HG02610 (cell line): Measurements from ENCODE around the gene LRRC8A.
"Not testable (repeated sequence)": the region's sequence is repeated elsewhere in the genome, so short reads cannot be mapped to it uniquely, and the experiment has no call there.

Experiments
- ATAC-seq: cut with Tn5 transposase; IDR thresholded peaks from one replicate; pipeline ENCODE4 v1.9.1; 2021; ENCODE audit warnings: mild to moderate bottlenecking, moderate library complexity; ENCODE audit not compliant: unreplicated experiment

LRRC8A gene

DNA sequence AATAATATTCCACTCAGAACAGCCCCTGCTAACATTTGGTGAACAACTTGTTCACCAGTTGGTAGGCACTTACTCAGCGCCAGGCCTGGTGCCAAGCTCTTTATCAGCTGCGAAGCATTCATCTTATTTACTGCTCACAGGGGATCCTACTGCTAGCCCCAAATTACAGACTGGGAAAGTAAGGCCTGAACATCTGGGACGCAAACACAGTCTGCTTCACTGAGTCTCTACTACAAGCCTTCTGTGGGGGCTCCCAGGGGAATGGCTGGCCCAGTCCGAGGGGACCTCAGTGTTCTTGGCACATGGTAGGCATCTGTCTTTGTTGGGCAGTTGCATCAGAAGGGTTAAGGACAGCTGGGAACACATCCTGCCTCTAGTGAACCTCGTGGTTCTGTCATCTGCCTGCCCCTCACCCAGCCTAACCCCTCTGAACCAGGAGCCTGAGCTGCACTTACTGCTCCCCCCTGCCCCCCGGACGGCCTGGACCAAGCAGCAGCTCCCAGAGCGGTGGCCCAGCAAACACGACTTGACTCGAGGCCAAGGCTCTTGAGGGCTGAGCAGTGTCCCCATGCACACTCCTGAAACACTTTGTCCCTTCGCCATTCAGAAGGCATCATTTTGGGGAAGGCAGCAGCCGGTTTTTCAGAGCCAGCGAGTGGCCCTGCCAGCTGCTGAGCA lies 38.6 kb downstream of the LRRC8A start, which contains the start of gene PHYHD1:
Gene PHYHD1, plus strand, starts transcription at position 602 of the 678 bp plus-strand sequence. CDS start 1,342 bp downstream, outside the sequence.
- ATAC-seq = no peak

DNA sequence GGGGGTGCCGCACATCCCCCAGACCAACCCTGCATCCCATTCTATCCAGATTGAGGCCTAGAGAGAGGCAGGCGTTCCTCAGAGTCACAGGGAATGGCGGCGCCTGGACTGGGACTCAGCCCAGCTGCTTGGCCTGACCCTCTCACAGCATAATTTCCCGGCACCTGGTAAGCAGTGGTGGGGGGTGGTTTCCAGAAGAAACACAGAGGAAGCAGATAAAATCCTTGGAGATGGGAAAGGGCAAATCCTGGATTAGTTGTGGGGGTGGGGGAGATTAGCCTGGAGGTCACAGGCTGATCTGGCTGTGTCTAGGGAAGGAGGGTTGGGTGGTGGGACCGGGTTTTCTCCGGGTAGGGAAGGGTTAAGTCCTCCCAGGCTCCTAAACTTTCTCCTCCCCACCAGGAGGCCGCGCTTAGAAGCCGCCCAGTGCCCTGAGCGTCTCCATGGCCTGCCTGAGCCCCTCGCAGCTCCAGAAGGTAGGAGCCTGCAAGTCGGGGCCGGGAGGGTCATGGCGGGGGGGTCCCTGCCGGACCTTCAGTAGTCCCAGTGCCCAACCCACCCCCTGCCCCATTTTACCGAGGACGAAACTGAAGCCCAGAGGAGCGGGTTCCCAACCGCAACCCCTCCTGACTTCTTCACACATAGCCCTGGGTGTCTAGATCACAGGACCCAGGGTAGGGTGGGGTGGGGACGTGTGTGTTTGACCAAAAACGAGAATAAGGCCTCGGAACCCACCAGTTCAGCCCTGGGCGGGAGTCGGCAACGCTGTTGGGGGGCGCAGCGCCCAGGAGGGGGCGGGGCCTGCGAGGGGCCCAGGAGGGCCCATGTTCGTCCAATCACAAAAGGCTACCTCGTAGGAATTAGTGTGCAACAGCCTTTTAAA lies 40.2 kb downstream of the LRRC8A start:
- no peak for ATAC-seq

DNA sequence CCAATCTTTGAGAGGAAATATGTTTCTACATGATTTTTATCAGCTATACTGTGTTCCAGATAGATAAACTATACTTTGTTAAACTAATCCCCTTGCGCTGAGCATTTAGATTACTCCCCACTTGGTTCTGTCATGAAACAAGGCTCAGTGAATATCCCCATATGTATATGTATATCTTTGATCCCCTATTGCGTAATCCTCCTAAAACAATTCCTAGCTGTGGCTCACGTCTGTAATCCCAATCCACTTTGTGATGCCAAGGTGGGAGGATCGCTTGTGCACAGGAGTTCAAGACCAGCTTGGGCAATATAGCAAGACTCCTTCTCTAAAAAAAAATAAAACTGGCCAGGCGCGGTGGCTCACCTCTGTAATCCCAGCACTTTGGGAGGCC lies 41.6 kb downstream of the LRRC8A start:
- ATAC-seq = no peak

DNA sequence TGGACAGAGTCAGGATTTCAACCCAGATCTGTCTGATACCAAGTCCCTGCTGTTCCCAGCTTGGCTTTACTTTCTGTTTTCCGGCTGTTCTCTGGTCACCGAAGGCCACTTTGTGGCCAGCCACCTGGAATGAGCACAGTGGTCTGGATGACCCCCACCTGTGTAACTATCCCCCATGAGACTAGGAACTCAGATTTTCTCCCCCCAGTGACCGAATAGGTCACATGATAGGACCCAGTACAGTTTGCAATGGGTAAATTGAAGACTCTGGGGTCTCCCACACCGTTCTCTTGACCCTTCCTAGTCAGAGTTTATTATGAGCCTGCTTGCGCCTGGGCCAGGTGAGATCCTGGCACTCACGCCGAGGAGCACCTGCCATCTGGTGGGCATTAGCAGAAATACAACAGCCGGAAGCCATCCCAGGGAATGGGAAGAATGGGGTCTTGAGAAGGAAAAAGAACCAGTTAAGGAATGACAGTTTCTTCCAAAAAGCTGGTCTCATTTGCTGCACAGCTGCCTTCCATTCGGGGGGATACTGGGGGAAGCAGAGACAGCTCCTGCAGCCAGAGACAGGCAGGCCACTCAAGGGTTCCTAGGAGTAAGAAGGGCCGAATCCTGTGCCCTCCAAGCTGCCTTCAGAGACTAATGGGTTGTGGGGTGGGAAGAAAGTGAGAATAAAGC lies 45.9 kb downstream of the LRRC8A start:
- no peak for ATAC-seq

DNA sequence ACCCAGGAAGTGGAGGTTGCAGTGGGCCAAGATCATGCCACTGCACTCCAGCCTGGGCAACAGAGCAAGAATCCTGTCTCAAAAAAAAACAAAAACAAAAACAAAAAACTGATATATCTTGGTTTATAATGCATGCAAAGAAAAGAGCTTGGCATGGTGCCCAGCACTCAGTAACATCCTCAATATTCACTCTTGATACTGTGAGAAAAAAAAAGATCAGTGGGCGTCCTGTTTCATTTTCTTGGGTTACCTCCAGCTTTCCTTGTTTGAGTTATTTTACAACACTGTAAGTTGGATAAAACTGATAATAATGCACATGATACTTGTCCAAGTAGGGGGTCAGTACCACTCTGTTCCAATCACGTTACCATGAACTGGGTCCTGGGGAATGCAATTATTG lies 46.7 kb downstream of the LRRC8A start:
- no peak for ATAC-seq

DNA sequence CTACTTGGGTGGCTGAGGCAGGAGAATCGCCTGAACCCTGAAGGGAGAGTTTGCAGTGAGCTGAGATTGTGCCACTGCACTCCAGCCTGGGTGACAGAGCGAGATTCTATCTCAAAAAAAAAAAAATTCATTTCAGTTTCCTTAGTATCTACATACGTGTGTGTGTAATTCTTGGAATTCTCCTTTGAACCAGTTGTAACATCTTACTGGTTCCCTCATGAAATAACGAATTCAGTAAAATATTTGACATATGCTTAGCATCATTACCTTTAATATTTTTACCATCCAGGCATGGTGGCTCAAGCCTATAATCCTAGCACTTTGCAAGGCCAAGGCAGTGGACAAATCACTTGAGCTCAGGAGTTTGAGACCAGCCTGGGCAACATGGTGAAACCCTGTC lies 47.6 kb downstream of the LRRC8A start:
- ATAC-seq = no peak

DNA sequence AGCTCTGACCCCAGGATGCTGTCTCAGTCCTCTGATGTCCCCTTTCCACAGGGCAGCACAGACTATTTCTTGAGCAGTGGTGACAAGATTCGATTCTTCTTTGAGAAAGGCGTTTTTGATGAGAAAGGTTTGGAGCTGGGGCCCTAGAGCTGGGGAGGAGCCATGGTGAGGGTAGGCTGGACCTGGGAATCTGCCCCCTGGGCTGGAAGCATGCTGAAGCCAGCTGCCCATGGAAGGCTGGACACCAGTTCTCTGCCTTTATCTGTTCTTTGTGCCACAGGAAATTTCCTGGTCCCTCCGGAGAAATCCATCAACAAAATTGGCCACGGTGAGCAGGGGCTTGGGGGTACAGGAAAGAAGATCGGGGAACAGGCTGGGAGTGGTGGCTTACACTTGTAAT lies 51.8 kb downstream of the LRRC8A start:
- ATAC-seq = no peak

DNA sequence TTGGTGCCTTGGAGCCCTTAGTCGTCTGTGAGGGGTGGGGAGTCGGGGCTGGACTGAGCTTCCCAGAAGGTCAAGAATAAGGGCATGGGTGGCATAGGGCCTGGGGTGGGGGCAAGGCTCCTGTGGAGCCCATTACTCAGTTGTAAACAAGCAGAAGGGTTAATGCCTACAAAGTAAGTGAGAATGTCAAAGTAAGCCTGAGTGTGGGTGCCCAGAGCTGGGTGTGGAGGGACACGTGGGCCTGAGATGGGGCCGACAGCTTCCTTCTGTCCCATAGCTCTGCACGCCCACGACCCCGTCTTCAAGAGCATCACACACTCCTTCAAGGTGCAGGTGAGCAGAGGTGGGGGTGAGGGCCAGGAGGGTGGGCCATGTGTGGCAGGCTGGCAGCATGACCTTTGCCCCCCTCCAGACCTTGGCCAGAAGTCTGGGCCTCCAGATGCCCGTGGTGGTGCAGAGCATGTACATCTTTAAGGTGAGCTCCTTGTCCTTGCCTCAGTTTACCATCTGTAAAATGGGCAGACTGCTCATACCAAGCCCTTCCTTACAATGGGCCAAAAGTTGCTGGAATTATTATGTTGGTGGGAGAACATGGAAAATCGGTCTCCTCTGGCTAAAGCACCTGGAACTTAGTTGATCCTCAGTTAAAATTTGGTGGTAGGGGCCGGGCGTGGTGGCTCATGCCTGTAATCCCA lies 54.4 kb downstream of the LRRC8A start:
- no peak for ATAC-seq

DNA sequence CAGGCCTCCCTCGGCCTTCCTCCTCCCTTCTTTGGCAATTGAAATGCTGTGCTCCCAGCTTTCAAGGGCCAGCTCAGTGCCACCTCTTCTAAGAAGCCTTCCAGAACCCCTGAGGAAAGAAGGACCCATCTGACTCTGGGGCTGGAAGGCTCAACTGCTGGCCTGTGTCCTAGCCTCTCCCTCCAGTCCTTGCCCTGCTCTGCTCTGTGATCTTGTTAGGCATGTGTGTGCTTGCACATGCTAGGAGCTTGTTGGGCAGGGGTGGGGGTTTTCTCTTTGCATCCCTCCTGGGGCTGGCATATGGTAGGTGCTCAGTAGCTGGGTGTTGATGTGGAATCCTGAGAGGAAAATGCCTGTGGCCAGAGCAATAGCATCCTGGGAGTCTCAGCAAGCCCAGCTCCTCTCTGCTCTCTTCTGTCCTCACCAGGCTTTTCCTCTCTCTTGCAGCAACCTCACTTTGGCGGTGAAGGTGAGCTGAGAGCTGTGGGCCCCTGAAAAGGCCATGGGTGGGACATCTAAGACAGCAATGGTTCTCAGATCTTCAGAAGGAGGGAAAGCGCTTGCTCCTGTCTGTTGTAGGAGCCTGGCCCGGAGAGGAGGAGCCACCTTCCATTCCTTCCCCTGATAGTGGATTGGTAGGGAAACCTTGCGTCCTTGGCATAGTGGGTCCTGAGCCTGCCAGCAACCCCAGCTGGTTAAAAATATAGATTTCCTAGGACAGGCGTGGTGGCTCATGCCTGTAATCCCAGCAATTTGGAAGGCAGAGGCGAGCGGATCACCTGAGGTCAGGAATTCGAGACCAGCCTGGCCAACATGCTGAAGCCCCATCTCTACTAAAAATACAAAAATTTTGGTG lies 55.6 kb downstream of the LRRC8A start:
- no peak for ATAC-seq

DNA sequence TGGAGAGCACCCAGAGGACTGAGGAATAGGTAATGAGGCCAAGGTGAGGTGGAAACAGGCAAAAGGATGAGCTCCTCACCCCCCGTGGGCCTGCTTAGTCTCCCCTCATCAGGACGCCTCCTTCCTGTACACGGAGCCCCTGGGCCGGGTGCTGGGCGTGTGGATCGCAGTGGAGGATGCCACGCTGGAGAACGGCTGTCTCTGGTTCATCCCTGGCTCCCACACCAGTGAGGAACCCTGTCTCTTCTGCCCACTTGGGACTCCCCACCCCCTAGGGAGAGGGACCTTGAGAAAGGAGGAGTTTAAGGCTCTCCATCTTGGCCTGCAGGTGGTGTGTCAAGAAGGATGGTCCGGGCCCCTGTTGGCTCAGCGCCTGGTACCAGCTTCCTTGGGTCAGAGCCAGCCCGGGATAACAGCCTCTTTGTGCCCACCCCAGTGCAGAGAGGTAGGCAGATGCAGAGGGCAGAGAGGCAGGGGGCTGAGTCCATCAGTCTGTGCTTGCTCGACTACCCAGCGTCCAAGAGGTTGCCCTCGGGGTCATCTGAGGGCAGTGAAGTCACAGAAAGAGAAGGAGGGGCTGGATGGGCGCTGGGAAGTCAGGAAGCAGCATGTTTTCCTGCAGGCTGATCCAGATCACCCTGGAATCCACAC lies 58.5 kb downstream of the LRRC8A start:
- ATAC-seq = no peak

DNA sequence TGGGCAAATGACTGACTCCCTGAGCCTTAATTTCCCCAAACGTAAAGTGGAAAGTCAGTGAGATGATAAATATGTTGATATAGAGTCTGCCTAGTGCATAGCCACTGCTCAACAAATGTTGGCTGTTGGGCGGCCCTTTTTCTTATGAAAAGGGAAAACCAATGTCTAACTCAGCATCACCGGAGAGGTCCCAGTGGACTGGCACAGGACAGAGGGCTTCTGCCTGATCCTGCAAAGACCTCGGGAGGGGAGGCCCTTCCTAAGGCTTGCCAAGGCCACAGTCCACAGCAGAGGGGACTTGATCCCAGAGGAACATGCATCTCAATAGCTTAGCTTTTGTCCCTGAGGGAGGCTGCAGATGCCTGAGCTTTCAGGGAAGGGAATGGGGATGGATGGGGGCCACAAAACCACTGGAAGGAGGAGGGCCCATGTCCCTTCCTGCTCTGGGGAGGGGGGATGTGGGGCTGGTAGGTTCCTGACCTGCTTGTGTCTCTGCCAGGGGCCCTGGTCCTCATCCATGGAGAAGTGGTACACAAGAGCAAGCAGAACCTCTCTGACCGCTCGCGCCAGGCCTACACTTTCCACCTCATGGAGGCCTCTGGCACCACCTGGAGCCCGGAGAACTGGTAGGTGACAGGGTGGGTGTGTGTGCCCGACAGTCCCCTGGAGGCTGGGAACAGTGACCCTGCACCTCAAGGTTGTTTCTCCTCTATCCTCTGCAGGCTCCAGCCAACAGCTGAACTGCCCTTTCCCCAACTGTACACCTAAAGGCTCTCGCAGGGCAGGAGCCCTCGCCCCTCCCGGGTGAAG lies 59.2 kb downstream of the LRRC8A start:
- no peak for ATAC-seq

DNA sequence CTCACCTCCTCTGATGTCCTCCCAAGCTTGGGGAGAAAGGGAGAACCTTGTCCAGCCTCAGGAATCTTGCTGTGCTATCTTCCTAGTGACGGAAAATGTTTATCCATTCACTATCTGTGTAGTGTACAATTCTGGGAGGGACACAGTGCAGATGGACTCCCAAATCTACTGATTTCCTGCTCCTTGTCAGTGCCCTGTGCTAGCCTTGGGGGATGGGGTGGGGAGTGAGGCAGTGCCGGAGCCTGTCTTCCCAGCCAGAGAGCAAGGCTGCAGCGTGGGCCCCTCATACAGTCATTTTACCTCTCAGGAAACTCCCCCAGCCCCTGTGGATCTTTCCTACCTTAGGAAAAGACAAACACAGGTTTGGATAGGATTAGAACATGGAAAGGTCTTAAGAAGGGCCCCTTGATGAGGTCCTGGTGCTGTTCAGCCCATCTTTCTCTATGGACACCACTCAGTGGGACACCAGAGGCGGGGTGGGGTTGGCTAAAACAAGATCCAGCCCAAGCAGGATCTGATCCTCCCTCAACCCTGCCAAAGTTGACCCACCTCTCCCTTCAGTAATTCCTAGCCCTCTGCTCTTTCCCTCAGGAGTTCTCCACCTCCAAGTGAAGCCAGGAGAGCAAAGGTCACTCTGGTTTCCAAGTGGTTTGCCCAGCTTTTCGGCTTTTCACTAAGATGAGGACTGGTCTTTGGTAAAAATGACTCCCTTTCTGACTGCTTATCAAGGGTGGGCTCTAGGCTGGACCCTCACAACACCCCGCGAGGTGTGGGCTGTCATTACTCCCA lies 62.1 kb downstream of the LRRC8A start:
- no peak for ATAC-seq

DNA sequence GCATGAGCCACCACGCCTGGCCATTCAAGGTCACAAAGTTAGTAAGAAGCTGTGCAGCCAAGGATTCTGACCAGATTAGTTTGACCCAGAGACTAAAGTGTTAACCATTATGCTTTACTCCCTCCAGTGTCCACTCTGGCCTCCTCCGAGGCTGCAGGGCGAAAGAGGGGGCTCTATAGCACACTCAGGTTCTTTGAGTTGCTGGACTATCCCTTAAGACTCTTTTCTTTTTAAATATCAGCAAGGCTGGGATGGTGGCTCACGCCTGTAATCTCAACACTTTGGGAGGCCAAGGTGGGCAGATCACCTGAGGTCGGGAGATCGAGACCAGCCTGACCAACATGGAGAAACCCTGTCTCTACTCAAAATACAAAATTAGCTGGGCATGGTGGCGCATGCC lies 63.0 kb downstream of the LRRC8A start:
- not testable (repeated sequence) for ATAC-seq

DNA sequence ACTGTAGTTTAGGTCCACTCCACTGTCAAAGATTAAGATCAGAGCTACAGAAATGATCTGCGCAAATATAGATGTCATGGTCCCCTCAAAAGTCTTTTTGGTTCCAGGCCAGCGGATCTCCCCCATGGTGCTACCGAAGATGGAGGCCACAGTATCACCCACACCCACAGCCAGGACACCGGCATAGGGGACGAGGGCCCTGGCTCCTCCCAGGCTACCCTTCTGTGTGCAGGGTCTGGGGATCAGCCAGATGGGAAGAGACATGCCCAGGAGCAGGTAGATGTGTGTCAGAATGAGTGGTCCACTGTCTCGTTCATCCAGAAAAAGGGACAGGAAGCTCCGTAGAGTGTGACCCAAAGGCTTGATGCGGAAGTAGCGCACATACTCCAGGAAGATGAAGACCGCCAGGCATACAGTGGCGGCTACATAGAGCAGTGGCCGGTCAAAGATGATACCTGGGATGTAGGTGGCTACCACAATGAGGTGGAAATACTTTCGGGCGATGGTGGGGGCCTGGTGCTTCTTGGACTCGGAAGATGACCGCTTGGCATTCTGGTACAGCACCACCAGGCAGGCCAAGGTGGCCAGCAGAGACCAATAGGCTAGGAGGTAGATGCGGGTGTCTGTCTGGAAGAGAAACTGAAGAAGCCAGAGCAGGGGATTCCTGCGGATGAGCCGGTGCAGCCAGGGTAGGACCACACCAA lies 64.0 kb downstream of the LRRC8A start:
- no peak for ATAC-seq

DNA sequence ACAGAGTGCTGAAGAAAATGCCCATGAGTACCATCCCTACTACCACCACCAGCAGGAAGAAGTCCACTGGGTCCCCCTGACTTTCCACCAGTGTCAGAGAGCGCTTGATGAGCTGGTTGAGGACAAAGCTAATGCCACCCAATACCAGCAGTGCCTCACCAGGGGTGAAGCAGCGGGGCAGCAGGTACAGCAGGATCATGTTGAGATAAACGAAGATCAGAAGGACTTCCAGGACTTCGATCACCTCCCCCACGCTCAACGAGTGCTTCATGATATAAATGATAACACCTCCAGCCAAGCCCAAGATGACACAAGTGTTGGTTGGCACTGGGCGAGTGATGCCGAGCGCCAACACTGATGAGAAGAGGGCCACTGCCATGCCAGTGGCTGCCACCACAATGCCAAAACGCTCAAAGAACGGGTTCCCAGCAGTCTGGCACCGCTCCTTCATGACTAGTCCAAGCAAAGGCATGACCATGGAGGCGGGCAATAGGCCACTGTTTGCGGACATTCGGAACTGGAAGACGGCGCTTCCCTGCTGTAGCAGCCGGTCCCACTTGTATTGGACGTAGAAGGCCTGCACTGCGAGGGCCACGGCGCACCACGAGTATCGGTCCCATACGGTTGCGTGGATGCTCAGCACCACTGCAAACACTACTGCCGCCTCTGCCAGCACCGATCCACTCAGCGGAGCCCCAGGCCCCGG lies 64.8 kb downstream of the LRRC8A start:
- ATAC-seq = no peak

DNA sequence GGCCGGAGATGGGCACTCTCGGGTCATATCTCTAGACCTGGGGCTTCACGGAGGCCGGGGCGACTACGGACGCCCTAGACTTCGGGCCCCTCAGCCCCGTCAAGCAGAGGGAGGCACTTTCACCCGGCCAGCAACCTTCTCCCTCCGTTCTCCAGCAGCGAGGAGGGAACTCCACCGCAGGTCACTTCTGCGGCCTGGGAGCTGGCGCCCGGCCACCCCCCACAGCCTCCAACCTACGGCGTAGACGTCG lies 65.3 kb downstream of the LRRC8A start:
- no peak for ATAC-seq
